DOHH2 (cell line): Measurements from ENCODE around the gene ZNF638.

ENCODE experiments used
- EZH2phosphoT487 ChIP-seq: fragments of 200-600 bp; sonication (generic); IDR thresholded peaks from 2 replicates; pipeline ENCODE4 v1.6.1; 2017; ENCODE audit warnings: borderline replicate concordance, mild to moderate bottlenecking, antibody characterized with exemption, low read length, moderate library complexity, mixed read lengths
- TF ChIP-seq, protein P1 (sequence below): fragments of 200-600 bp; sonication (generic); IDR thresholded peaks from one replicate; pipeline ENCODE4 v1.5.1; 2014; ENCODE audit warnings: antibody characterized with exemption, mild to moderate bottlenecking, low read depth, low read length; ENCODE audit not compliant: poor library complexity, severe bottlenecking

DNA sequence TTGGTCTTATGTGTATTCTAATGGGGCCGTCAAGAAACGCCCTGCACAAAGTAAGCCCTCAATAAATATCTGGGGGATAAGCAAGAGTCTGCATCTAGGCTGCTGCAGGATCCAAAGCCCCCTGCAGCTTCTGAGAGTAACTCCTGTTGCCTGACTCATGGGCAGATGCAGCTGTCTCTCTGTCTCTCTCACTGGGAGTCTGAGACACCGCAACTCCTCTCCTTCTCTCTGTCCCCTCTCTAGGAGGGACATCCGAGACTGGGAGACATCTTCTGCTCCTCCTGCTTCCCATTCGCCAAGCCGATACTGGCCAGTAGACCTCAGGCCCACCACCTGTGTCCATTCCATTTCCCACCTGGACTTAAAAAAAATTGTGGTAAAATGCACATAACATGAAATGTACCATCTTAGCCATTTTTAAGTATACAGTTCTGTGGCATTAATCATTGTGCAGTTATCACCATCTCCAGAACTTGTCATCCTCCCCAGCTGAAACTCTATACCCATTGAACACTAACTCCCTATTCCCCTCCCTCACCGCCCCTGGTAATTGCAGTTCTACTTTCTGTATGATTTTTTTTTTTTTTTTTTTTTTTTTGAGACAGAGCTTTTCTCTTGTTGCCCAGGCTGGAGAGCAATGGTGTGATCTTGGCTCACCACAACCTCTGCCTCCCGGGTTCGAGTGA lies 141.9 kb downstream of the ZNF638 start:
- TF ChIP-seq, protein P1, sequence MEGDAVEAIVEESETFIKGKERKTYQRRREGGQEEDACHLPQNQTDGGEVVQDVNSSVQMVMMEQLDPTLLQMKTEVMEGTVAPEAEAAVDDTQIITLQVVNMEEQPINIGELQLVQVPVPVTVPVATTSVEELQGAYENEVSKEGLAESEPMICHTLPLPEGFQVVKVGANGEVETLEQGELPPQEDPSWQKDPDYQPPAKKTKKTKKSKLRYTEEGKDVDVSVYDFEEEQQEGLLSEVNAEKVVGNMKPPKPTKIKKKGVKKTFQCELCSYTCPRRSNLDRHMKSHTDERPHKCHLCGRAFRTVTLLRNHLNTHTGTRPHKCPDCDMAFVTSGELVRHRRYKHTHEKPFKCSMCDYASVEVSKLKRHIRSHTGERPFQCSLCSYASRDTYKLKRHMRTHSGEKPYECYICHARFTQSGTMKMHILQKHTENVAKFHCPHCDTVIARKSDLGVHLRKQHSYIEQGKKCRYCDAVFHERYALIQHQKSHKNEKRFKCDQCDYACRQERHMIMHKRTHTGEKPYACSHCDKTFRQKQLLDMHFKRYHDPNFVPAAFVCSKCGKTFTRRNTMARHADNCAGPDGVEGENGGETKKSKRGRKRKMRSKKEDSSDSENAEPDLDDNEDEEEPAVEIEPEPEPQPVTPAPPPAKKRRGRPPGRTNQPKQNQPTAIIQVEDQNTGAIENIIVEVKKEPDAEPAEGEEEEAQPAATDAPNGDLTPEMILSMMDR, result no peak
- TF ChIP-seq EZH2phosphoT487, result no peak
